HG02759 (cell line): ENCODE data around the gene RAB22A.
A peak's percentile ranks its signal among the peaks of the same experiment; 100 is the strongest.

ENCODE experiments used
- ATAC-seq: cut with Tn5 transposase; IDR thresholded peaks from one replicate; pipeline ENCODE4 v1.9.1; 2021; ENCODE audit warnings: mild to moderate bottlenecking, moderate library complexity; ENCODE audit not compliant: unreplicated experiment

RAB22A gene

GRCh38 chr20:58382096-58382495, 72.6 kb downstream of the RAB22A start:
- no peak for ATAC-seq

GRCh38 chr20:58384821-58385220, 75.3 kb downstream of the RAB22A start:
- no peak for ATAC-seq

- ATAC-seq, result no peak
These were observed 78.6 kb downstream of the RAB22A start for GRCh38 chr20:58388028-58388601.

- ATAC-seq, result peak; percentile 99
These were observed 79.4 kb downstream of the RAB22A start, which contains the start of gene VAPB for GRCh38 chr20:58388882-58389323. Gene VAPB (plus strand): TSS chr20:58389229. CDS start chr20:58389460, 231 bp downstream.

GRCh38 chr20:58389324-58389967, 79.9 kb downstream of the RAB22A start:
- ATAC-seq, result peak; percentile 42

- ATAC-seq, result no peak
These were observed 80.6 kb downstream of the RAB22A start for GRCh38 chr20:58389968-58390658.

GRCh38 chr20:58390659-58391035, 81.1 kb downstream of the RAB22A start:
- no peak for ATAC-seq

- no peak for ATAC-seq
These were observed 82.8 kb downstream of the RAB22A start for GRCh38 chr20:58392286-58392685.

GRCh38 chr20:58393299-58393698, 83.8 kb downstream of the RAB22A start:
- no peak for ATAC-seq

GRCh38 chr20:58394801-58395200, 85.3 kb downstream of the RAB22A start:
- no peak for ATAC-seq

GRCh38 chr20:58395604-58396003, 86.1 kb downstream of the RAB22A start:
- no peak for ATAC-seq

GRCh38 chr20:58397429-58397828, 87.9 kb downstream of the RAB22A start:
- ATAC-seq, result no peak

GRCh38 chr20:58398254-58398653, 88.7 kb downstream of the RAB22A start:
- no peak for ATAC-seq

GRCh38 chr20:58399926-58400325, 90.4 kb downstream of the RAB22A start:
- no peak for ATAC-seq

- ATAC-seq, result no peak
These were observed 91.6 kb downstream of the RAB22A start for GRCh38 chr20:58401162-58401561.

- ATAC-seq, result no peak
These were observed 92.8 kb downstream of the RAB22A start for GRCh38 chr20:58402305-58402704.

- ATAC-seq, result peak; percentile 76
These were observed 93.3 kb downstream of the RAB22A start for GRCh38 chr20:58402827-58403226.

GRCh38 chr20:58403272-58403671, 93.8 kb downstream of the RAB22A start:
- peak; percentile 27 for ATAC-seq

GRCh38 chr20:58405504-58406291, 96.2 kb downstream of the RAB22A start:
- no peak for ATAC-seq

- ATAC-seq, result no peak
These were observed 97.0 kb downstream of the RAB22A start for GRCh38 chr20:58406422-58407001.
